ENCODE data around the gene LSM3.

LSM3 gene

DNA sequence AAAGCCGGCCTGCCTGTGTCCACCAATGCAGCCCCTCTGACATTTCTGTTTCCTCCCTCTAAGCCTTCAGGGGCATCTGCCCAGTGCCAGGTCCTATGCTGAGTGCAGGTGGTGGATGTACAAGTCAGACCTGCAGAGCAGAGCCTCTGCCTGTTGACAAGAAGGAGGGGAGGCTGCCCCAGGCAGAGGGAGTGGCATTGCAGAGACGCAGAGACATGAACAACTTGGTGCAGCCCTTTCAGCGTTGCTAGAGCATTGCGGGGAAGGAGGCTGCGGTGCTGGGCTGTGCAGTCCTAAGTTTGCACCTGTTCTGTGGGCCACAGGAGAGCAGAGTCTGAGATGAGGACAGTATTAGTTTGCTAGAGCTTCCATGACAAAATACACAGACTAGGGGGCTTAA lies 65.2 kb downstream of the LSM3 start:
- TF ChIP-seq, protein P1, sequence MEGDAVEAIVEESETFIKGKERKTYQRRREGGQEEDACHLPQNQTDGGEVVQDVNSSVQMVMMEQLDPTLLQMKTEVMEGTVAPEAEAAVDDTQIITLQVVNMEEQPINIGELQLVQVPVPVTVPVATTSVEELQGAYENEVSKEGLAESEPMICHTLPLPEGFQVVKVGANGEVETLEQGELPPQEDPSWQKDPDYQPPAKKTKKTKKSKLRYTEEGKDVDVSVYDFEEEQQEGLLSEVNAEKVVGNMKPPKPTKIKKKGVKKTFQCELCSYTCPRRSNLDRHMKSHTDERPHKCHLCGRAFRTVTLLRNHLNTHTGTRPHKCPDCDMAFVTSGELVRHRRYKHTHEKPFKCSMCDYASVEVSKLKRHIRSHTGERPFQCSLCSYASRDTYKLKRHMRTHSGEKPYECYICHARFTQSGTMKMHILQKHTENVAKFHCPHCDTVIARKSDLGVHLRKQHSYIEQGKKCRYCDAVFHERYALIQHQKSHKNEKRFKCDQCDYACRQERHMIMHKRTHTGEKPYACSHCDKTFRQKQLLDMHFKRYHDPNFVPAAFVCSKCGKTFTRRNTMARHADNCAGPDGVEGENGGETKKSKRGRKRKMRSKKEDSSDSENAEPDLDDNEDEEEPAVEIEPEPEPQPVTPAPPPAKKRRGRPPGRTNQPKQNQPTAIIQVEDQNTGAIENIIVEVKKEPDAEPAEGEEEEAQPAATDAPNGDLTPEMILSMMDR (IDR thresholded peaks at IDR 0.05; ENCODE audit: low read length): no peak
- no peak for TF ChIP-seq EZH2phosphoT487 (IDR thresholded peaks at IDR 0.05; ENCODE audit: low read length)
- TF ChIP-seq EZH2 (optimal IDR thresholded peaks at IDR 0.05; ENCODE audit: low read depth, low read length): no peak

DNA sequence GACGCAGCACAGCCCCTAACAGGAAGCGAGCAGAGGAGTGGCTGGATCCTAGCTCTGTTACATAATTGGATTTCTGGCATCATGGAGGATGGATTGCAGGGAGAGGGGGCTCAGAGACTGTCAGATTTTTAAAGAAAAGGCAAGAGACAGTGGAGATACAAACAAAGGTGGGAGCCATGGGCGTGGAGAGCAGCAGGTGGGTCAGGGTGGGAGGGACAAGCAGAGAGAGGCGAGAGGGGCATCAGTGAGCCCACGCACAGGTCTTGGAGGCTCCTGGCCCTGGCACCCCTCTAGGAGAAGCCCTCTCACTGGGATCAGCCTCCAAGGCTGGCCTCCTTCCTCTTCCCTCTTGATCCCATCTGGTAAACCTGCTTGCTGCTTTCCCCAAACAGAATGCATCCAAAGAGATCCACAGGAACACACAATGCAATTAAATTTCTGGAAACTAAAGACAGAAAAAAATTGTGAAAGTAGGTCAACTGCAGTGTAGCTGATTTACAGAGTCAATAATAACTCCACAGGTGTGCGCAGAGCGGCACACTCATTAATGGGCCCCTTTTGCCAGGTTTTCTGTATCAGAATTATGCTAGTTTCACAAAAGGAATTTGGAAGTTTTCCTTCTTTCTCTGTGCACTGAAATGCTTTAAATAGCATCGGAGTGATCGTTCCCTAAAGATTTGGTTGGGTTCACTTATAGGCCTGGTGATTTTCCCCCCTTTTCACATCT lies 66.1 kb downstream of the LSM3 start:
- no peak overlapping the region for H3K4me3 ChIP-seq (ENCODE audit: low read length)
- H4K20me1 ChIP-seq (ENCODE audit: insufficient read depth, low read length): no peaks in the 10 kb centered on the region
- H3K9me2 ChIP-seq (replicated peaks; ENCODE audit: insufficient read depth, low read length): no peaks in the 10 kb centered on the region
- no peaks in the 10 kb centered on the region for H3K27me3 ChIP-seq (replicated peaks; ENCODE audit: insufficient read depth, low read length)
- DNase-seq: no peak
- no peaks in the 10 kb centered on the region for H3F3A ChIP-seq (ENCODE audit: insufficient read depth, low read length)
- H3K9ac ChIP-seq (ENCODE audit: low read length): no peak overlapping the region
- TF ChIP-seq, protein P1 (IDR thresholded peaks at IDR 0.05; ENCODE audit: low read length): no peak
- TF ChIP-seq EZH2 (optimal IDR thresholded peaks at IDR 0.05; ENCODE audit: low read depth, low read length) (no peak), EZH2phosphoT487 (IDR thresholded peaks at IDR 0.05; ENCODE audit: low read length) (no peak)
- H3K4me2 ChIP-seq (ENCODE audit: low read depth, low read length): no peak overlapping the region
- no peaks in the 10 kb centered on the region for H3K36me3 ChIP-seq (replicated peaks; ENCODE audit: insufficient read depth, low read length)
- no peak overlapping the region for H3K27ac ChIP-seq (ENCODE audit: low read length)
- H3K4me1 ChIP-seq (ENCODE audit: low read length): no peaks in the 10 kb centered on the region
- H3K9me3 ChIP-seq (replicated peaks; ENCODE audit: insufficient read depth, low read length): no peaks in the 10 kb centered on the region
- H3K79me2 ChIP-seq (ENCODE audit: low read length): no peaks in the 10 kb centered on the region
- no peak overlapping the region for H2AFZ ChIP-seq (ENCODE audit: low read length)

More for the DNA sequence above, 65.2 kb downstream of the LSM3 start:
- no peaks in the 10 kb centered on the region for H3K9me2 ChIP-seq (replicated peaks; ENCODE audit: insufficient read depth, low read length)
- H3K27me3 ChIP-seq (replicated peaks; ENCODE audit: insufficient read depth, low read length): no peaks in the 10 kb centered on the region
- no peaks in the 10 kb centered on the region for H4K20me1 ChIP-seq (ENCODE audit: insufficient read depth, low read length)
- no peak overlapping the region for H3K4me2 ChIP-seq (ENCODE audit: low read depth, low read length)
- H3K79me2 ChIP-seq (ENCODE audit: low read length): no peaks in the 10 kb centered on the region
- DNase-seq: no peak
- H3K4me1 ChIP-seq (ENCODE audit: low read length): no peaks in the 10 kb centered on the region
- H3K9me3 ChIP-seq (replicated peaks; ENCODE audit: insufficient read depth, low read length): no peaks in the 10 kb centered on the region
- H2AFZ ChIP-seq (ENCODE audit: low read length): no peak overlapping the region
- H3K9ac ChIP-seq (ENCODE audit: low read length): no peak overlapping the region
- H3F3A ChIP-seq (ENCODE audit: insufficient read depth, low read length): no peaks in the 10 kb centered on the region
- no peaks in the 10 kb centered on the region for H3K36me3 ChIP-seq (replicated peaks; ENCODE audit: insufficient read depth, low read length)
- no peak overlapping the region for H3K4me3 ChIP-seq (ENCODE audit: low read length)
- H3K27ac ChIP-seq (ENCODE audit: low read length): no peak overlapping the region

DNA sequence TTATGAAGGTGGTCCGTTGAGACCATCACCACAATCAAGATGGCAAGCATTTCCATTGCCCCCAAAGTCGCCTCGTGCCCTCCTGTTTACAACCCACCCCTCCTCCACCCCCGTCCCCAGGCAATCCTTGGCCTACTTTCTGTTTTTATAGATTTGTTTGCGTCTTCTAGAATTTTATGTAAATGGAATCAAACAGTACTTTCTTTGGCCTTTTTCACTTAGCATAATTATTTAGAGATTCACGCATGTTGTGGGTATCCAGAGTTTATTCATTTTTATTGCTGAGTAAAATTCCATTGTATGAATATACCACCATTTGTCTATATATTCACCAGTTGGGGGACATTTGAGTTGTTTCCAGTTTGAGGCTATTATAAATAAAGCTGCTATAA lies 66.6 kb downstream of the LSM3 start:
- H3K9me2 ChIP-seq (replicated peaks; ENCODE audit: insufficient read depth, low read length): no peaks in the 10 kb centered on the region
- no peak overlapping the region for H3K9ac ChIP-seq (ENCODE audit: low read length)
- no peak for DNase-seq
- H3K27ac ChIP-seq (ENCODE audit: low read length): no peak overlapping the region
- H4K20me1 ChIP-seq (ENCODE audit: insufficient read depth, low read length): no peaks in the 10 kb centered on the region
- no peaks in the 10 kb centered on the region for H3K79me2 ChIP-seq (ENCODE audit: low read length)
- no peak for TF ChIP-seq EZH2 (optimal IDR thresholded peaks at IDR 0.05; ENCODE audit: low read depth, low read length)
- no peaks in the 10 kb centered on the region for H3K4me1 ChIP-seq (ENCODE audit: low read length)
- no peak overlapping the region for H2AFZ ChIP-seq (ENCODE audit: low read length)
- no peaks in the 10 kb centered on the region for H3K9me3 ChIP-seq (replicated peaks; ENCODE audit: insufficient read depth, low read length)
- H3K4me2 ChIP-seq (ENCODE audit: low read depth, low read length): no peak overlapping the region
- no peak overlapping the region for H3K4me3 ChIP-seq (ENCODE audit: low read length)
- no peaks in the 10 kb centered on the region for H3K36me3 ChIP-seq (replicated peaks; ENCODE audit: insufficient read depth, low read length)
- no peaks in the 10 kb centered on the region for H3F3A ChIP-seq (ENCODE audit: insufficient read depth, low read length)
- no peaks in the 10 kb centered on the region for H3K27me3 ChIP-seq (replicated peaks; ENCODE audit: insufficient read depth, low read length)

DNA sequence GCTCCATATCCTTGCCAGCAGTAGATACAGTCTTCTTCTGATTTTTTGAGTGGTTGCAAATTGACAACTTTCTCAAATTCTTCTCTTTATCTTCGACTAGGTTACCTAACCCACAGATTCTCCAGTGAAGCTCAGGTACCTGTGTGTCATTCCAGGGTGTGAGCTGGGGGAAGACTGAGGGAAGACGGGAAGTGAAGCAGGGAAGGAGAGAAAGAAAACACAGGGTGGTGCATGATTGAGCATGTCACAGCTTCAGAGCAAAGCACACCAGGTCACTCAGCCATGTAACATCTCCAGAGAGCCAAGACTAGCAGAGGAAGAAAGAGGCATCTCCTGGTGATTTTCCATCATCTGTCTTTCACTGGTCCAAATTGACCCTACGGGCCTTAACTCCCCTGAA lies 67.2 kb downstream of the LSM3 start:
- no peak overlapping the region for H3K4me3 ChIP-seq (ENCODE audit: low read length)
- H3K9me3 ChIP-seq (replicated peaks; ENCODE audit: insufficient read depth, low read length): no peaks in the 10 kb centered on the region
- no peak overlapping the region for H2AFZ ChIP-seq (ENCODE audit: low read length)
- H3K9me2 ChIP-seq (replicated peaks; ENCODE audit: insufficient read depth, low read length): no peaks in the 10 kb centered on the region
- H4K20me1 ChIP-seq (ENCODE audit: insufficient read depth, low read length): no peaks in the 10 kb centered on the region
- H3K4me2 ChIP-seq (ENCODE audit: low read depth, low read length): no peak overlapping the region
- no peak for DNase-seq
- H3K79me2 ChIP-seq (ENCODE audit: low read length): no peaks in the 10 kb centered on the region
- H3K27ac ChIP-seq (ENCODE audit: low read length): no peak overlapping the region
- no peaks in the 10 kb centered on the region for H3K36me3 ChIP-seq (replicated peaks; ENCODE audit: insufficient read depth, low read length)
- H3K27me3 ChIP-seq (replicated peaks; ENCODE audit: insufficient read depth, low read length): no peaks in the 10 kb centered on the region
- no peaks in the 10 kb centered on the region for H3K4me1 ChIP-seq (ENCODE audit: low read length)
- no peak for TF ChIP-seq EZH2 (optimal IDR thresholded peaks at IDR 0.05; ENCODE audit: low read depth, low read length)
- TF ChIP-seq, protein P1 (IDR thresholded peaks at IDR 0.05; ENCODE audit: low read length): no peak
- TF ChIP-seq EZH2phosphoT487 (IDR thresholded peaks at IDR 0.05; ENCODE audit: low read length): no peak
- no peaks in the 10 kb centered on the region for H3F3A ChIP-seq (ENCODE audit: insufficient read depth, low read length)
- no peak overlapping the region for H3K9ac ChIP-seq (ENCODE audit: low read length)
